GM18517 (cell line): ENCODE measurements around the gene SLC15A5.

ENCODE experiments used
- ATAC-seq: cut with Tn5 transposase; IDR thresholded peaks from one replicate; pipeline ENCODE4 v1.9.1; 2021; ENCODE audit warnings: mild to moderate bottlenecking, moderate library complexity; ENCODE audit not compliant: unreplicated experiment

Gene SLC15A5

GRCh38 chr12:16184681-16185080 is 92.8 kb downstream of the SLC15A5 start:
- no peak for ATAC-seq

- ATAC-seq, result no peak
Observed at GRCh38 chr12:16183541-16183940, 93.9 kb downstream of the SLC15A5 start.

- ATAC-seq, result no peak
Observed at GRCh38 chr12:16175840-16176239, 101.6 kb downstream of the SLC15A5 start.

- ATAC-seq, result no peak
Observed at GRCh38 chr12:16174282-16174681, 103.2 kb downstream of the SLC15A5 start.

GRCh38 chr12:16171348-16171747 is 106.1 kb downstream of the SLC15A5 start:
- ATAC-seq, result no peak

- no peak for ATAC-seq
Observed at GRCh38 chr12:16168078-16168477, 109.4 kb downstream of the SLC15A5 start.

GRCh38 chr12:16166563-16167470 is 110.7 kb downstream of the SLC15A5 start:
- no peak for ATAC-seq

- no peak for ATAC-seq
Observed at GRCh38 chr12:16165506-16165905, 112.0 kb downstream of the SLC15A5 start.

GRCh38 chr12:16163901-16164300 is 113.6 kb downstream of the SLC15A5 start:
- ATAC-seq, result no peak

GRCh38 chr12:16163146-16163545 is 114.3 kb downstream of the SLC15A5 start:
- ATAC-seq, result no peak

- ATAC-seq, result no peak
Observed at GRCh38 chr12:16159571-16159970, 117.9 kb downstream of the SLC15A5 start.

- no peak for ATAC-seq
Observed at GRCh38 chr12:16158050-16158449, 119.4 kb downstream of the SLC15A5 start.

GRCh38 chr12:16155938-16156337 is 121.5 kb downstream of the SLC15A5 start:
- no peak for ATAC-seq

GRCh38 chr12:16154990-16155389 is 122.5 kb downstream of the SLC15A5 start:
- ATAC-seq, result no peak

- no peak for ATAC-seq
Observed at GRCh38 chr12:16152885-16153673, 124.4 kb downstream of the SLC15A5 start.

- ATAC-seq, result no peak
Observed at GRCh38 chr12:16150276-16150675, 127.2 kb downstream of the SLC15A5 start.

GRCh38 chr12:16148938-16149337 is 128.5 kb downstream of the SLC15A5 start:
- no peak for ATAC-seq
